Activated T-helper 1 cell treated with Interleukin-2 at 50 U/mL for 16 hours (primary cell): ENCODE measurements around the gene RTP3.
A peak's percentile ranks its signal among the peaks of the same experiment; 100 is the strongest.
"Not testable (repeated sequence)": the region's sequence is repeated elsewhere in the genome, so short reads cannot be mapped to it uniquely, and the experiment has no call there.

Experiments used
- DNase-seq: peaks from one replicate; pipeline ENCODE4 v3.0.0-alpha.2; 2020; ENCODE audit warnings: low read depth

RTP3 gene

GRCh38 chr3:46491089-46492070, 6.4 kb upstream of the RTP3 start:
- DNase-seq = no peak

- DNase-seq = no peak
Measured at GRCh38 chr3:46492890-46493547, 4.8 kb upstream of the RTP3 start.

- not testable (repeated sequence) for DNase-seq
Measured at GRCh38 chr3:46494491-46494890, 3.3 kb upstream of the RTP3 start.

GRCh38 chr3:46495901-46496456, 1.8 kb upstream of the RTP3 start:
- DNase-seq = no peak

DNA sequence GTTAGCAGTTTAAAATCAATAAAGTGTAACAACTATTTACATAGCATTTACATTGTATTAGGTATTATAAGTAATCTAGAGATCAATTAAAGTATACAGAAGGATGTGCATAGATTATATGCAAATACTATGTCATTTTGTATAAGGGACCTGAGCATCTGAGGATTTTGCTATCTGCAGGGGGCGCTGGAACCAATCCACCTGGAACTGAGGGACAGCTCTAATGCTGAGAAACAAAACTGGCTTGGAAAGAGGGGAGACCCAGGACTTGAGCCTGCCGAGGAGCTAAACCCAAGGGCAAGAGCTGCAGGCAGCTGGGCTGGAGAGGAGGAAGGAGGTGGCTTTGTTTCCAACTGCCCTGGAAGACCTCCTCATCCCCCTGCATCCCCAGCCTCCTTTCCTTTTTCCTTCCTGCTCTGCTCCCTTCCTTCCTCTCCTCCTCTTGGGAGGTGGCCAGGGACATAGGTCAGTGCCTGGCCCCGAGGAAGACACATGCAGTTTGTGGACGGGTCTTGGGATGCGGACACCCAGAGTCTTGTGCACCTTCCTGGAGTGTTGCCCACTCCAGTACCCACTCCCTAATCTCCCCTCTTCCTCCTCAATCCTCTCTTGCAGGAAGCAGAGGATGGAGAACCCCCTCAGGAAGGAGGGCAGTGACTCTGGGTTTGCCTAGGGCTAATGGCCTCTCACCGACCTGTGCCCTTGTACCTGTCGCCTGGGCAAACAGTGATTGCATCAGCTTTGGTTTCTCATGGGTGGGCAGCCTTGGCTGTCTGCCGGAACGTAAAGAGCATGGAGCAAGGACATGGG, 825 bp upstream of the RTP3 start:
- DNase-seq = peak; percentile 33

DNA sequence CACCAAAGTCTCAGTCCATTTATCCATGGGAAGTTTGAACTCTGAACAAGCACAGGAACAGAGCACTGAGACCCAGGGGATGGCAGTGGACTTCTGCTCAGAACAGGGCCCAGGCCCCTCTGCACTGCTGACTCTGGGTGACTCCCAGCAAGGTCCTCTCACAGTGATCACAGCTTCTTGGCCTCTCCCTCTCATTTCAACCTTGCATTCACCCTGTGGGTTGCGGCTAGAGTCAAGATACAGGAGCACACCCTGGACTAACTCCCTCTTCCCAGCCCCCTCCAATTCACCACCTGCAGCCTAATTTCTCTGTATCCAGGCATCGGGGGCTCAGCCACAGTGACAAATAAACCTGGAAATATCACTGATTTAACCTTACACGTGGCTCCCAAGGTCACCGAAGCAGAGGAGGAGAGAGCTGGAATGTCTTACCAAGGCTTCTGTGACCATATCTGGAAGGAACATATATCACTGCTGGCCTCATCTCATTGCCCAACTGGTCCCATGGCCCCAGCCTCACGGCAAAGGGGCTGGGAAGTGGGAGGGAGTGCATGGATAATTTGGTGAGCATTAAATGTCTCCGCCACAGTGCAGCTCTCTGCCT, 1.2 kb downstream of the RTP3 start:
- DNase-seq = no peak

- no peak for DNase-seq
Measured at GRCh38 chr3:46500656-46501635, 3.2 kb downstream of the RTP3 start.

- no peak for DNase-seq
Measured at GRCh38 chr3:46501702-46502101, 3.9 kb downstream of the RTP3 start.

DNA sequence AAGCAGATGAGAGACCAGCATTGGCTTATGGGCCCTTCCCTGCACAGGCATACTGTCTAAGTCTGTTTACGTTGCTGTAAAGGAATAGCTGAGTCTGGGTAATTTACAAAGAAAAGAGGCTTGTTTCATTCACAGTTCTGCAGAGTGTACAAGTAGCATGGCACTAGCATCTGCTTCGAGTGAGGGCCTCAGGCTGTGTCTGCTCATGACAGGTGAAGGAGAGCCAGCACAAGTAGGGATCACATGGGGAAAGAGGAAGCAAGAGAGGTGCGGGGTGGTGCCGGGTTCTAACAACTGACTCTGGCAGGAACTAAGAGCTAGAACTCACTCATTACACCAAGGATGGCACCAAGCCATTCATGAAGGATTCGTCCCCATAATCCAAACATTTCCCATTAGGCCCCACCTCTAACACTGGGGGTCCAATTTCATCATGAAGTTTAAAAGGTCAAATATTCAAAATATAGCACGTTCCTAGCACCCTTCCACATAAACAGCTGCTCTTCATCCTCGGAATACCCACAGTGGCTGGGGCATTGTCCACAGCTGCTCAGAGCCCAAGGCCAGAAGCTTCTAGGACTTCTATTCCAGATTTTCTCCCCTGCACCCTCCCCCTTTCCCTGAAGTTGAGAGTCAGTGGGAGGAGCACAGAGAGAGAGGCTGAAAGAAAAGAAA, 5.6 kb downstream of the RTP3 start:
- no peak for DNase-seq

DNA sequence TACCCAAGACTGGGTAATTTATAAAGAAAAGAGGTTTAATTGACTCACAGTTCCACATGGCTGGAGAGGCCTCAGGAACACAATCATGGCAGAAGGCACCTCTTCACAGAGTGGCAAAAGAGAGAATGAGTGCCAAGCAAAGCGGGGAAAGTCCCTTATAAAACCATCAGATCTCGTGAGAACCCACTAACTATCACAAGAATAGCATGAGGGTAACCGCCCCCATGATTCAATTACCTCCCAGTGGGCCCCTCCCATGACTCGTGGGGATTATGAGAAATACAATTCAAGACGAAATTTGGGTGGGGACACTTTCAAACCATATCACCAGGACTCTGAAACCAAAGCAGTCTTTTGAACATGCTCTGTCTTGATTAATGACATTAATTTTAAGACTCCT, 7.0 kb downstream of the RTP3 start:
- no peak for DNase-seq

DNA sequence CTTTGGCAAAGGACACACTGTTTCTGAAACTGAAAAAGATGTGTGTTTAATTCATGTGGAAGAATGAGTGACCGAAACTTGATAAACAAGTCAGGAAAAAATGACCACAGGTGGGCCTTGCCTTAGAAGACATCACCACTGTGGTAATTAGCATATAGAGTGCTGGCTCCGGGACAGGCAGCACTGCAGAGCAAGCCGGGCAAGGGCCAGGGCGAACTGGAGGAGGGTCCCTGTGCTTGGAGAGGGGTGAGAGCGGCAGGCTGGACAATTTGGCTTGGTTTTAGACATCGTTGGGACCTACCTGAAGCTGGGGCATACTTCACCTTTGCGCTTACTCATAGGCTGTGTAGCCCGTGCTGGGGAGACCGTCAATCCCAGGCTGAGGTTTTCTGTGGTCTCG, 8.2 kb downstream of the RTP3 start:
- DNase-seq = no peak

DNA sequence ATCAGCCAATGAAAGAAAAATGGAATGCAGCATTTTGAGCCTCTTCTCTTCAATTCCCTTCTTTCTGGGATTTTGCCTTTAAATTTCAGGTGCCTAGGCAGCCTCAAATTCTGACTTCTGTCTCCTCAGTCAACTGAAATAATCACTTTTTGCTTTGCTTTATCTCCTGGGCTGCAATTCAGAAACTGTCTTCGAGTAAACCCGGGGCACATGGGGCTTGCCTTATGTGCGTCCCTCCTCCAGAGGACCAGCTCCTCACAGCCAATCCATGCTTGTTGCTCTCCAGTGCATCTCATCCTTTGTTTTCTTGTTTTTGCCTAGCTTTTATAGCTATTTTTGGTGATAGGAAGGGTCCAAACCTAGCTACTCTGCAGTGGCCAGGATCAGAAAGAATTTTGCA, 8.8 kb downstream of the RTP3 start:
- DNase-seq = no peak

- DNase-seq = no peak
Measured at GRCh38 chr3:46508850-46509591, 11.2 kb downstream of the RTP3 start.

- no peak for DNase-seq
Measured at GRCh38 chr3:46509661-46510187, 11.9 kb downstream of the RTP3 start.

- no peak for DNase-seq
Measured at GRCh38 chr3:46512191-46512749, 14.5 kb downstream of the RTP3 start.

DNA sequence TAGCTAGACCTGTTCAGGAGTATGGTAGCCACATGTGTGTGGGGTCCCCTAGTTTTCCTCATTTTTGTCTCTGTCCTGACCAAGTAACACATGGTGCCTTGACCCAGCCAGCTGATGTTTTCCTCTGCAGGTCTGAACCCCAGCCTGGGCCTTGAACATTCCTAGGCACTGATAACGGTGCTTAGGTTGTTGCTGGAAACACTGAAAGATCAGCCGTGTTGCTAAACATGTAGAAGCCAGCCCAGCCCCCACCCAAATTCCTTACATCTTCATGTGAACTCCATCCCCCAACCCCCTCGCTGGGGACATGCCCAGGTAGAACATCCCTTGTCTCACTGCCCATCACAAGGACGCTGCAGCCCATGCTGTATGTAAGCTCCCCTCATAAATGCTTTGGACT, 18.7 kb downstream of the RTP3 start:
- no peak for DNase-seq

DNA sequence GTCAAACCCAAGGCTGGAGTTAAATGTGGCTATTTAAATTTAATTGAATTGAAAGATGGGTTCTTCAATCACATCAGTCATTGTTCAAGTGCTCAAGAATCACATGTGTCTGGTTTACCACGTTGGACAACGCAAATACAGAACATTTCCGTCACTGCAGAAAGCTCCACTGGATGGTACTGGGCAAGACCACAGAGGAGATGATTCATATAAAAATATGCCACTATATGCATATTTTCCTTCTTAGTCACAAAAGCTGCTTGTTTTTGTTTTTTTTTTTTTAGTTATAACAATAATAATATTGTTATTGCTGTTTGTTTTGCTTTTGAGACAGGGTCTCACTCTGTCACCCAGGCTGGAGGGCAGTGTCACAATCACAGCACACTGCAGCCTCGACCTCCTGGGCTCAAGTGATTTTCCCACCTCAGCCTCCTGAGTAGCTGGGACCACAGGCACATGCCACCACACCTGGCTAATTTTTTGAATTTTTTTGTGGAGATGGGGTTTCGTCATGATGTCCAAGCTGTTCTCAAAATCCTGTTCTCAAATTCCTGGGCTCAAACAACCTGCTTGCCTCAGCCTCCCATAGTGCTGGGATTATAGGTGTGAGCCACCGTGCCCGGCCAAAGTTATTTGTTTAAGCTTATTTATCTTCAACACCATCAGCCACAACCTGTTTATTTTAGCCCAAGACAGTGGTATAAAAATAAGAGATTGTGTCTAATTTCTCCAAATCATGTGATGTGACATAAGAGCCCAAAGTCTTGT, 19.4 kb downstream of the RTP3 start:
- DNase-seq = no peak

DNA sequence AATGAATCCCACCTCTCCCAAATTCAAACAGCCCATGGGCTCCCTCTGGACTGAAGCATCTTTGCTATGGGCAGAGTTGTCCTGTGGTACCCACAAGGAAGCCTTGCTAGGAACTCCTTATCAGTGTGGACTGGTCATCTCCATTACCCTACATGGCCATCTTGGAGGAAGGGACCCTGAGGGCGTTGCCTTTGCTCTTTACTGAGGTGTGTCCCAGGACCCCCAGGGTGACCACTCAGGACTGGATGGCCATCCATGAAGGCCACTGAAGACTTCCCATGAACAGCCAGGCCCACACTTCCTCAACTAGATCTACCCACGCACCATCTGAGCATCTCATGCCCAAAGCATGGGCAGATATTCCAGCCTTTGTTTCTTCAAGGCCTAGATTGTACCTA, 20.0 kb downstream of the RTP3 start:
- DNase-seq = no peak
